Heart left ventricle (tissue), 16 donors: ENCODE results near the gene AHDC1. TPM values are rescaled to one million over a fixed set of nuclear protein-coding genes. Genes with fewer than 3 reads are reported as not detected.

ENCODE experiments used
- ATAC-seq, 4 donors: fragments of 200-7000 bp; cut with Tn5 transposase; one replicate each; pipeline ENCODE4 v1.9.1; 2020 to 2022; ENCODE audit warnings: moderate library complexity in 4 of 4, mild to moderate bottlenecking in 3 of 4, moderate number of reproducible peaks in 1 of 4
- DNase-seq, 5 donors: peaks; one replicate each; pipeline ENCODE4 v3.0.0-alpha.2; 2020
- H3K27ac ChIP-seq, 12 donors: fragments of 200-600 bp; sonication (generic) in 4 of 12; one replicate each; pipeline versions ENCODE4 v1.5.0 to v1.8.0; 2016 to 2022; ENCODE audit warnings: mild to moderate bottlenecking in 2 of 12
- H3K27me3 ChIP-seq, 9 donors: fragments of 200-600 bp; sonication (generic) in 2 of 9; one replicate each; pipeline versions ENCODE4 v1.5.1 to v1.8.0; 2016 to 2022; ENCODE audit warnings: mild to moderate bottlenecking in 3 of 9
- H3K36me3 ChIP-seq, 9 donors: fragments of 200-600 bp; sonication (generic) in 2 of 9; one replicate each; pipeline versions ENCODE4 v1.5.0 to v1.8.0; 2018 to 2022; ENCODE audit warnings: mild to moderate bottlenecking in 2 of 9
- H3K4me1 ChIP-seq, 12 donors: fragments of 200-600 bp; sonication (generic) in 4 of 12; one replicate each; pipeline versions ENCODE4 v1.5.0 to v1.8.0; 2016 to 2022; ENCODE audit warnings: mild to moderate bottlenecking in 3 of 12
- H3K4me3 ChIP-seq, 12 donors: fragments of 200-600 bp; sonication (generic) in 4 of 12; one replicate each; pipeline versions ENCODE4 v1.5.0 to v1.8.0; 2017 to 2022; ENCODE audit warnings: mild to moderate bottlenecking in 9 of 12, moderate library complexity in 4 of 12
- H3K9me3 ChIP-seq, 12 donors: fragments of 200-600 bp; sonication (generic) in 4 of 12; one replicate each; pipeline versions ENCODE4 v1.5.0 to v1.8.0; 2016 to 2022; ENCODE audit warnings: mild to moderate bottlenecking in 1 of 12
- POLR2A ChIP-seq, 2 donors: fragments of 450-650 bp; IDR thresholded peaks; one replicate each; pipeline ENCODE4 v1.6.1; 2017; ENCODE audit warnings: antibody characterized with exemption in 2 of 2, mild to moderate bottlenecking in 2 of 2, moderate library complexity in 2 of 2
- WGBS, 4 donors: extraction: QIAGEN DNeasy Blood & Tissue Kit in 2 of 4; methylation state at CpG; one replicate each; pipeline versions ENCODE4 v1.1.5 to v1.1.7; 2013 to 2018; 5-methylcytosine and 5-hydroxymethylcytosine counted together
- intact Hi-C, 10 donors: fragments of 100-400 bp; cut with DNase I; formaldehyde crosslinking; loops; one replicate each; pipeline versions ENCODE4 v1.11.1 to v1.14.2; 2022
- polyA plus RNA-seq, 2 donors: library from polyadenylated mRNA; stranded (reverse); fragments of 200-250 nt; gene quantifications; one replicate each; pipeline ENCODE4 v1.2.3, GENCODE V29; 2013
- total RNA-seq, 9 donors: library from RNA; depleted of rRNA in 2 of 9; stranded (reverse); fragments of >200 nt in 2 of 9; fragmentation: NEBNext Ultra II Directional in 3 of 9; extraction: Animal tissue kit (Norgen Biotek cat#: 25700) in 3 of 9; gene quantifications; one replicate each; pipeline versions ENCODE4 v1.1.0 to v1.2.4, GENCODE V29; 2016 to 2023
- TF ChIP-seq, protein P1 (sequence below), 12 donors: fragments of 200-600 bp; sonication (generic) in 4 of 12; IDR thresholded peaks; one replicate each; pipeline versions ENCODE4 v1.5.0 to v1.8.0; 2018 to 2022; ENCODE audit warnings: antibody characterized with exemption in 12 of 12, mild to moderate bottlenecking in 5 of 12
- donor health status: ischemic (EF 13 %, LVEDD 7.1; RV severe dilation, severe dysfunction).
- donor health status: healthy with polysubstance abuse.
- donor health status: DM: no; HTN: yes; CAD: no.
- donor health status: DM: no; HTN: no; CAD: no.
- donor health status: ischemic (EF 25% LVEDD 6.9; RV normal size, moderate dysfunction).
- donor health status: ischemic (EF 25% LVEDD 5.7; RV mildly dilated, moderate dysfunction).
- donor health status: healthy.
- donor health status: DM: yes; HTN: yes; CAD: no.
- donor health status: ischemic (EF 35%, LVEDD 5.7; RV mildly dilated, moderate dysfunction).
- donor health status: nonischemic (EF 11% LVEDD 7.7; RV severe dilation, severe dysfunction).
- donor health status: DM: yes; HTN: yes; CAD: no.
- donor health status: PGD.
- donor health status: ischemic (EF 29% LVEDD 5.4; RV normal size, mild dysfunction).
- donor health status: nonischemic (EF 23%, LVEDD 6.1; RV moderate dilation, normal function).

Gene AHDC1
- total and polyA plus RNA-seq, 11 donors, result 25.8 to 50.2 (median 42.1) TPM

DNA sequence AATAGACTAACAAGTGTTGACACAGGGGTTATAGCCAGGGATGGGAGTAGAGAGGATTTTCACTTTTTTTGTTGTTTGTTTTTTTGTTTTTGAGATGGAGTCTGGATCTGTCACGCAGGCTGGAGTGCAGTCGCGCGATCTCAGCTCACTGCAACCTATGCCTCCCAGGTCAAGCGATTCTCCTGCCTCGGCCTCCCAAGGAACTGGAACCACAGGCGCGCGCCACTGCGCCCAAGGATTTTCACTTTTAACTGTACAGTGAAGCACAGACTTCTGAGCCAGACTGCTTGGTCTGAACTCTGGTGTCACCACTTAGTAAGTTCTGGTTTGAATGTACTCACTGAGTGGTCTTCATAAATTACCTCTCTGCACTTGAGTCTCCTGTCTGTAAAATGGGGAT is 73.8 kb downstream of the AHDC1 start:
- 96 to 99% (median 97%) methylated on average over 10 of the region's 10 CpGs for WGBS, 4 donors
- Histone ChIP-seq H3K27ac (peak overlapping the region in 8 of 12 donors; percentile 90 to 96 (median 92)), H3K9me3 (no peaks in the 10 kb centered on the region), H3K4me1 (peaks cover 14 to 49% (median 43%) of the 10 kb centered on the region in 12 donors), H3K4me3 (no peak overlapping the region), H3K36me3 (peaks cover 0 to 30% (median 23%) of the 10 kb centered on the region in 9 donors), H3K27me3 (no peaks in the 10 kb centered on the region)
- no peak for ATAC-seq
- no peak for TF ChIP-seq POLR2A (IDR thresholded peaks at IDR 0.05)
- TF ChIP-seq, protein P1, sequence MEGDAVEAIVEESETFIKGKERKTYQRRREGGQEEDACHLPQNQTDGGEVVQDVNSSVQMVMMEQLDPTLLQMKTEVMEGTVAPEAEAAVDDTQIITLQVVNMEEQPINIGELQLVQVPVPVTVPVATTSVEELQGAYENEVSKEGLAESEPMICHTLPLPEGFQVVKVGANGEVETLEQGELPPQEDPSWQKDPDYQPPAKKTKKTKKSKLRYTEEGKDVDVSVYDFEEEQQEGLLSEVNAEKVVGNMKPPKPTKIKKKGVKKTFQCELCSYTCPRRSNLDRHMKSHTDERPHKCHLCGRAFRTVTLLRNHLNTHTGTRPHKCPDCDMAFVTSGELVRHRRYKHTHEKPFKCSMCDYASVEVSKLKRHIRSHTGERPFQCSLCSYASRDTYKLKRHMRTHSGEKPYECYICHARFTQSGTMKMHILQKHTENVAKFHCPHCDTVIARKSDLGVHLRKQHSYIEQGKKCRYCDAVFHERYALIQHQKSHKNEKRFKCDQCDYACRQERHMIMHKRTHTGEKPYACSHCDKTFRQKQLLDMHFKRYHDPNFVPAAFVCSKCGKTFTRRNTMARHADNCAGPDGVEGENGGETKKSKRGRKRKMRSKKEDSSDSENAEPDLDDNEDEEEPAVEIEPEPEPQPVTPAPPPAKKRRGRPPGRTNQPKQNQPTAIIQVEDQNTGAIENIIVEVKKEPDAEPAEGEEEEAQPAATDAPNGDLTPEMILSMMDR (IDR thresholded peaks at IDR 0.05), result no peak
- intact Hi-C loops, result no loop called here
- DNase-seq, result no peak

DNA sequence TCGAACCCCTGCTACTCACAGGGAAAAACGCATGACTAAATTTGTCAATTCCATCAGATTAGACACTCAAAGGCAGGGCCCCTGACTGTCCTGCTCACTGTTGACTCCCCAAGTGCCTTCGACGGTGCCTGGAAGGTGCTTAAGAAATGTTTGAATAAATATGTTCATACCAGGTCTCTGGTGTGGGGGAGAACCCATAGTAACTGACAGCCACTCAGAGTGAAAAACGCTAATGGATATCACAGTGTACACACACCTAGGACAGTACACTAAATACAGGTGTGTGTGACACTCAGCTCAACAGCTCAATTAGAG is 74.3 kb downstream of the AHDC1 start:
- intact Hi-C loops, result loop anchor here in 3 of 10 donors (5.0 to 10.0 kb wide), 4 partner anchors 37 to 125 kb away; partner anchors contain the start of genes AHDC1 (in 2 of the 3) and WASF2 (in 1 of the 3)
- Histone ChIP-seq H3K36me3 (peaks cover 0 to 26% (median 17%) of the 10 kb centered on the region in 9 donors), H3K4me3 (no peak overlapping the region), H3K27me3 (no peaks in the 10 kb centered on the region), H3K9me3 (no peaks in the 10 kb centered on the region), H3K27ac (peak overlapping the region; percentile 79 to 97 (median 90)), H3K4me1 (peaks cover 17 to 54% (median 47%) of the 10 kb centered on the region in 12 donors)
- WGBS, 4 donors, result 69 to 90% (median 77%) methylated on average over 3 to 5 of the region's 5 CpGs
- DNase-seq, result no peak
- no peak for ATAC-seq
- TF ChIP-seq, protein P1 (IDR thresholded peaks at IDR 0.05), result no peak
- TF ChIP-seq POLR2A (IDR thresholded peaks at IDR 0.05), result no peak

DNA sequence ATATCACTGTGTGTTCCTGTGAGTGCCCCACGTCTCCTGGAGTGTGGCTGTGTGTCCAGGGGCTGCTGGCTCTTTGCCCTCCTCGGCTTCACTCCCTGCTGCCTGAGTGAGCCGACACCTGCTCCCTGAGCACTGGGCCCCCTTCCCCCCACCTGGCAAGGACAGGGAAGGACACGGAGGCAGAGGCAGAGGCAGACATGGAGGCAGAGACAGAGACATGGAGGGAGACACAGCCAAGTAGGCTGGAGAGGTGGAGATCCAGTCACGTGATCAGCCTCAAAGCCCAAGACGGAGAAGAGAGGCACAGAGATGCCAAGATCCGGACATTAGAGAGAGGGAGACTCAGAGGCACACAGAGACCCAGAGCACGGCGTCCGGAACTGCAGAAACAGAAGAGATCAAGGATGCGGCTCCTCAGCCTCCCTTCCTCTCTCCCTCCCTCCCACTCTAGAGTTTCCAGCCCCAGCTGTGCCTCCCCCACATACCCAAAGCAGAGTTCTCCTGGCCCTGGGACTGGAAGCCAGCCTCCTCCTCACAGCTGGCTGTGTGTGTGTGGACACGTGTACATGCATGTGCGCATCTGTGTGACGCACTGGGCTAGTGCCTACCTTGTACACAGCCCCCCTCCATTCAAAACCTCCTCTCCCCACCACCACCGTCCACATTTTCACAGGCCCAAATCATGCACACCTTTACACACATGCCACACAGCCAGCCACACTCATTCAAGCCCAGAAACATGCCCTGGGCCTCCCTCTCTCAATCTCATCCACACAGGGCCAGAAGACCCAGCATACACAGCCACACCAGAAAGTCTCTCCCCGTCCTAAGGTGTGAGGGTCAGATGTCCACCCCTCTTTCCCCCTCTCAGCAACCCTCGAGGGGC is 74.9 kb downstream of the AHDC1 start:
- no peaks in the 10 kb centered on the region for H3K27me3 ChIP-seq
- DNase-seq (peak; percentile 81 to 92 (median 85)), ATAC-seq (peak; percentile 15 to 49 (median 34))
- H3K9me3 ChIP-seq, result no peaks in the 10 kb centered on the region
- TF ChIP-seq, protein P1 (IDR thresholded peaks at IDR 0.05), result no peak
- no peak for TF ChIP-seq POLR2A (IDR thresholded peaks at IDR 0.05)
- peak overlapping the region in 10 of 12 donors; percentile 40 to 65 (median 56) for H3K4me3 ChIP-seq
- H3K27ac ChIP-seq, result peak overlapping the region; percentile 79 to 97 (median 90)
- H3K4me1 ChIP-seq, result peaks cover 17 to 58% (median 52%) of the 10 kb centered on the region in 12 donors
- WGBS, 4 donors, result 16 to 24% (median 22%) methylated on average over 13 to 17 of the region's 17 CpGs
- intact Hi-C loops, result loop anchor here in 3 of 10 donors (5.0 to 10.0 kb wide), 4 partner anchors 37 to 124 kb away; partner anchors contain the start of genes AHDC1 (in 2 of the 3) and WASF2 (in 1 of the 3)
- H3K36me3 ChIP-seq, result peaks cover 0 to 20% (median 11%) of the 10 kb centered on the region in 9 donors
